Left kidney (tissue), 2 donors: ENCODE data around the gene LMO2. TPM values are rescaled to one million over a fixed set of nuclear protein-coding genes. Genes with fewer than 3 reads are reported as not detected.

Experiments
- DNase-seq: peaks from one replicate; pipeline ENCODE4 v3.0.0-alpha.2; 2013
- polyA plus RNA-seq: library from polyadenylated mRNA; unstranded; fragments of 120-200 nt; gene quantifications from one replicate; pipeline ENCODE4 v1.2.1, GENCODE V29; 2013; ENCODE audit not compliant: insufficient read length

Gene LMO2
- polyA plus RNA-seq, 1 donor: 28.6 TPM

DNA sequence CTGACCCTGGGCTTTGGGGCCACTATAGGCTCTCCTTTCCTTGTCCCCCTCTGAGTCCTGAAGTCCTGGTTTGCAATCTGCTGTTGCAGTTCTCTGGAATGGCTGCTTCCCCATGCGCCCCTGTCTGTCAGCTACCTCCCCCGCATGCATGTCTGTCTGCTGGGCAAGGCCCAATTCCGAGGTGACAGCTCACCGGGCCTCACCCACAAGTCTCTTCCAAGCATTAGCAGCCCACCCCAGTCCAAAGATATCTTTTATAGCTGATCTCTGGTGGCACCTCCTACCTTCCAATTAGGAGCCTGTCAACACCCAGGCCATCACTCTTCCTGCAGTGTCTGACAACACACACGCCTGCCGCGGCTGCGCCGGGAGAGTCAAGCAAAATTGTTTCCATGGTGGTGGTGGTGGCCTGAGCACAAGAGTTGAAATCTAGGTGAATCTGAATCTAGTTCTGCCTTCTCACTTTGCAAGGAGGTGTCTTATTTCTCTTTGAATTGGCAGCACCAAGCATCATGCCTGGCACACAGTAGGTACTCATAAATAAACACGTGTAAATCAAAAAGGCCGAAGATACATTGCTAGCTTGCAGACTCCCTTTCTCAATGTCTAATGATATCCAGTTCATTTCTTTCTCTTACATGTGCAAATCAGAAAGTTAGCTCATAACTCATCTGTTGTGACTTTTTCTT, 1.2 kb upstream of the LMO2 start:
- no peak for DNase-seq

DNA sequence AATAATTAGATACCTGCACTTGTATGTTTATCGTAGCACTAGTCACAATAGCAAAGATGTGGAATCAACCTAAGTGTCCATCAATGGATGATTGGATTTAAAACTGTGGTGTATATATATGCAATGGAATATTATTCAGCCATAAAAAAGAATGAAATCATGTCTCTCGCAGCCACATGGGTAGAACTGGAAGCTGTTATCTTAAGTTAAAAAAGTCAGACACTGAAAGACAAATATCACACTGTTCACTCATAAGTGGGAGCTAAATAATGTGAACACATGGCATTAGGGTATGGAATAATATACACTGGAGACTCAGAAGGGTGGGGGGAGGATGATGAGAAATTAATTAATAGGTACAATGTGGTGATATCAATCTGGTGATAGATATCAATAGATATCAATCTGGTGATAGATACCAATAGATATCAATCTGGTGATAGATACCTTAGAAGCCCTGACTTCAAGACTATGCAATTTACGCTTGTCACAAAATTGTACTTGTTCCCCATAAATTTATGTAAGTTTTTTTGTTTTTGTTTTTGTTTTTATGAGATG, 2.0 kb downstream of the LMO2 start:
- DNase-seq: no peak

DNA sequence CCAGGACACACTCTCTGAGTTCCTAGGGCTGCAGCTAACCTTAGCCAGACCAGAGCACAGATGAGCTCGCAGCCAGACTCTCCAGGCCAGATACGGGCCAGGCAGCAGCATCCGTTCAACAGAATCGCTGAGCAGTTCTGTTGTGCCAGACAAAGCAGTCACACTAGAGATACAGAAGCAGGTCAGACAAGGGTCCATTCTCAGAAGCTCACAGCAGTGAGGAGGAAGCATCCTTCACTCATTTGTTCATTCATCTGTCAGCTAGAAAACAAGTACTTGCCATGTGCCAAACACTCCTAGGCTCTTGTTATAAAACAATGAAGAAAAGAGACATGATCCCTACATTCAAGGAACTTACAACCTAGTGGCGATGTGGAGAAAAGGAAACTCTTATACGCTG, 2.6 kb downstream of the LMO2 start:
- no peak for DNase-seq

DNA sequence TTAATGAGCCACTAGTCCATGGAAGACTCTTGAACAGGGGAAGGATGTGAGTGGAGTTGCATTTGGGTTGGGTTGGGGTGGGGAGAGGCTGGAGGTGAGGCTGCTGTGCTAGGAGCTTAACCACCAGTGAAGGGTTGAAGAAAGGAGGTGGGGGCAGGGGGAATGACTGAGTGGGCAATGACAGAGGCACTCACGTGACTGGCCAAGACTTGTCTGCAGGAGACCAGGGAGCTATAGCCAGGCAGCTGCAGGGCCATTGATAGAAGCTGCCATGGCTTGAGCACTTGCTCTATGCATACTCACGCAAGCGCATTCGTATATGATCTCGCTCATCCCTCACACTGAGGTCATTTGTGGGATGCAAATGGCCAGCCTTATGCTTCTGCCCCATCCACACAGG, 4.0 kb downstream of the LMO2 start:
- no peak for DNase-seq

DNA sequence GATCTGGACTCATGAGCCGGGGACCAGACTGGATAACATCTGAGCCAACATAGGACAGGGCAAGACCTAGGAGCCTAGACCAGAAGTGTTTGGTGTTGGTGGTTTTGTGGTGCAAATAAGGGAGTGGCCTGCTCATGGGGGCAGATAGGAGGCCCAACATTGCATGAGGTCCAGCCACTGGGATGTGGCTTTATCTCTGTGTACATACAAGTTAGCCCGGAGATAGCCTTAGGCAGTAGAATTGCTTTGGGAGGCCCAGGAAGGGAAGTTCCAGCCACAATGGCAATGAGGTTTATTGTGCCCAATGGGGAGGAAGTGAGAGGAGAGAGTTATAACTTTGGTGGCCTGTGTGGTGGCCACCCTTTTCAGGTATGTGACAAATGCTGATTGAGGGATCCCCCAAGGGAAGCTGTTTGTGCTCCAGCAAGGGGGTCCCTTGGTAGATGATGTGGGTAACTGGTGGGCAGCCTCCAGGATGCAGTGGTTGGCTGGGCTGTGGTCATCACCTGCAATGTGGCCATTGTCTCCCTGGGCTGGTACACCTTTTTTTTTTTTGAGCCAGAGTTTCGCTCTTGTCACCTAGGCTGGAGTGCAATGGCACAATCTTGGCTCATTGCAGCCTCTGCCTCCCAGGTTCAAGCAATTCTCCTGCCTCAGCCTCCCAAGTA, 6.4 kb downstream of the LMO2 start:
- DNase-seq: no peak

DNA sequence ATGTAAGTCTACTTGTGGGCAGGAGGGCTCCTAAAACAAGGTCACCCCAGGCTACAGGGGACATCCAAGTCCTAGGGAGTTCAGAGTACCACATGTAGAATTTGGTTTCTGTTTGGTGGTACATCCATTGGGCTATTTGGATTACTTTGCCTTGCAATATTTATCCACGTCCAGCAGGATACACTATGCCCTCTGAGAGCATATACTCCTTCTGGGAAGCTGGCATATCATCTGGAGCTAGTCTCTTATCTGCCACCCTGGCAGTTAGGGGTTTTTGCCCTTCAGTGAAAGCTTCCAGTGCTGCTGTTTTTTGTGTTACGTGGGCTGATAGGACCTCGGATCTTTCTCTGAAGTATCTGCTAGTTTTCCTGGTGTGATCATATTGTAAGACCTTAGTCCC, 7.3 kb downstream of the LMO2 start:
- no peak for DNase-seq

DNA sequence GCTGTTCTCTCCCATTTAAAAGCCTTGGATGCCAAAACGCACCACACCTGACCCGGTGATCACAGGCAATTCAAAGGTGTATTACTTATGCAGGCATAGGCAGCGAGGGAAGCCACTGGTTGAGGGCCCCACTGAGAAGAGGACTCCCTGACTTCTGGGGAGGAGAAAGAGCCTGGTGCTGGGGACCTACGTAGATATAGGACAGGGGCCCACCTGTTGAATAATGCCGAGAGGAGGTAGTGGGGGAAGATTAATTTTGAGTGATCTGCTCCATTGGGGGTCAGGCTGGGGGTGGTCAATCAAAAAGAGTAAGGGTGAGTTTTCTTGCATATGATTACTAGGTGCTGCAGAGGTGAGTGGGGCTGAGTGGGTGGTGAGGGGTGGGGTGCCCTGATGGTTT, 7.8 kb downstream of the LMO2 start:
- DNase-seq: no peak

DNA sequence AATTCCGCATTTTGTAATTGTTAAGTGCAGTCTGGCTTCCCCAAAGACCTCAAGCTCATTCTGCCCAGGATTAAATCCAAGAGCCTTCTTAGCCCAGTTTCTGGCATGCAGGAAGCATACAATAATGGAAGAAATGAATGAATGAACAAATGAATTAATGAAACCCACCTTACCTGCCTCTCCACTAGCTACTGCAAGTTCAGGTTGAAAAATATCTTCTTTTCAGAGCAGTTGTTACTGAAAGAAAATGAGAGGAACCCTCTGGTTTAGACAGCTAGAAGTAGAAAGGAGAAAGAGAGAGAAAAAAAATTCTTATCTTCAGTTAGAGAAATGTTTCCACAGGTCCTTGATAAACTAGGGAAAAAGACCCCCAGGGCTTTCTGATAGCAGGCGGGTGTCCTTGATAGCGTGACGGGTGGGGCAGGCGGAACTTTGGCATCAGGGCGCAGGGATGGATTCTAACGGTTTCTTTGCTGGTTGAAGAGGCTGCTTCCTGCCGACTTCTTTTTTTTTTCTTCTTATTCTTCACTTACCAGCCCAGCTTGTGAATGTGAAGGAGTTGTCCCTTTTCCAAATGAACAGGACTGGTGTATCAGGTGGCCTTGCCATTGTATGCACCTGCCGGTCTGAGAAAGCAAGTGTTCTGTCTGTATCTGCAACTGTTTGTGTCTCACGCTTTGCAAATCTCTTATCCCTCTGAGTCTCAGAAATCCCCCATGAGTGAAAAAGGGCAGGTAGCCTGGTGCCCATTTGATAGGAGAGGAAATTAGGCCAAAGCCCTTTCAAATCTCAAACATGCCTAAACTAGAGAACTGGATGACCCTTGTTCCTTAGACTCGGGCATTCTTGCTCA, 10.0 kb downstream of the LMO2 start:
- DNase-seq: no peak

DNA sequence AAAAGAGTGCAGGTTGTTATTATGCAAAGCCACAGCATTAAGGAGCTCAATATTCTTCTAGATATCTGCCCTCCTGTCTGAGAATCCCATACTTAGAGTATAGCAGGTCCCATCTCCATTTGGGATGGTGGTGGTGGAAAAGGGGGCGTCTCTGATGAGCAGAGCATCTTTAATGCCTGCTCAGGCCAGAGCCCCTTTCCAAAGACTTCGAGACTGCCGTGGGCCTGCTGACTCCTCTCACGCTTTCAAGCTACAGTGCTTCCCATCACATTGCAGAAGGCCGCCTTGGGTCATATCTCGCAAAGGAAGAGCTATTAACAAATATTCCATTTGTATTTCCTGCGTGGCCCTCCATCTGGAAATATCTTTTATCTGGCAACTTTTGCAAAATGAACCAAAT, 10.9 kb downstream of the LMO2 start:
- no peak for DNase-seq

DNA sequence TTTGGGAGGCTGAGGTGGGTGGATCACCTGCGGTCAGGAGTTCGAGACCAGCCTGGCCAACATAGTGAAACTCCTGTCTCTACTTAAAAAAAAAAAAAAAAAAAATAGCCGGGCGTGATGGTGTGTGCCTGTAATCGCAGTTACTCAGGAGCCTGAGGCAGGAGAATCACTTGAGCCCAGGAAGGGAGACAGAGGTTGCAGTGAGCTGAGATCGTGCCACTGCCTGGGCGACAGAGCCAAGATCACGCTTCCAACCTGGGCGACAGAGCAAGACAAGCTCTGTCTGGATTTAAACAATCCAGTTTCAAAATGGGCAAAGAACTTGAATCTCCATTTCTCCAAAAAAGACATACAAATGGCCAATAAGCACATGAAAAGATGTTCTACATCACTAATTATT, 12.5 kb downstream of the LMO2 start:
- no peak for DNase-seq

DNA sequence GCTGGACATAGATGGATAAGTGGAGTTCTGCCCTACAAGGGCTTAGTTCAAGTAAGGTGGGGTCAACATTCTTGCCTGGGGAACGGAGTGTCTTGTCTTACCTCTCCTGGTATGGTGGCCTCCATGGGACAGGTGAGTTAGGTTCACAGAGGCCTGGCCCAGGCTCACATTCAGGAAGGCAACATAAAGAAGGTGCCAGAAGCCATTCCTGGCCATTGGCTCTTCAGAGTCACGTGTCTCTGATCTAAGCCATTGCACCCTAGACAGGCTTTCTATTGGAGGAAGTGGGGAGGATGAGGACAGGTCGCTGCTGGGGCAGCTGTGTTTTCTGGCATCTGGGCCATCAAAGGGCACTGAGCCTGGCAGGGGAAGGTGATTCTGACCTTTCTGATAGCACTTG, 14.8 kb downstream of the LMO2 start:
- DNase-seq: no peak

DNA sequence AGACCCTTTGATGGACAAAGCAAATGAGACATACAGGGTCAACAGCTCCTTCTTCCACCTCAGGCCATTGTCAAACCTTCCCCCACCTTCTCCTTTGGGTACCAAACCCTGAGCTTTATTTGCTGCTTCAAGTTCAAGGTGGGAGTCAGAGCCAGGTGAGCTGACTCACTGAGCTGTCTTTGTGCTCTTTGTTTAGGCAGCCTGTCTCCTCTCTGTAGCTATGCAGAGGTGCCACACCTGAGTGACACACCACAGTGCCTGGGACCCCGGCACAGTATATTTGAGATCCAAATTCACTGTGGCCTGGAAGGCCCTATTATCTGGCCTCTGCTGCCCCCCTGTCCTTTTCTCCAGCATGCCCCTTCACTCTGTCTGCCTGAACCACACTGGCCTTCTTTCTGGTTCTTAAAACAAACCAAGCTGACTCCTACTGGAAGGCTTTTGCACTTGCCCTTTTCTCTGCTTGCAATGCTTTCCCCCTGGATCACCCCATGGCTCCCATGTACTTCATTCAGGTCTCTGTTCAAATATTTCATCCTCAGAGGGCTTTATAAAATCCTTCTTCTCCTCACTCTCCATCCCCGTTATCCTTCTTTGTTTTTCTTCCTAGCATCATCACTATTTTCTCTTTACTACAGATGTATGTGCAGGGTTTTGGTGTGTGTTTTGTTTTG, 16.1 kb downstream of the LMO2 start:
- DNase-seq: no peak

DNA sequence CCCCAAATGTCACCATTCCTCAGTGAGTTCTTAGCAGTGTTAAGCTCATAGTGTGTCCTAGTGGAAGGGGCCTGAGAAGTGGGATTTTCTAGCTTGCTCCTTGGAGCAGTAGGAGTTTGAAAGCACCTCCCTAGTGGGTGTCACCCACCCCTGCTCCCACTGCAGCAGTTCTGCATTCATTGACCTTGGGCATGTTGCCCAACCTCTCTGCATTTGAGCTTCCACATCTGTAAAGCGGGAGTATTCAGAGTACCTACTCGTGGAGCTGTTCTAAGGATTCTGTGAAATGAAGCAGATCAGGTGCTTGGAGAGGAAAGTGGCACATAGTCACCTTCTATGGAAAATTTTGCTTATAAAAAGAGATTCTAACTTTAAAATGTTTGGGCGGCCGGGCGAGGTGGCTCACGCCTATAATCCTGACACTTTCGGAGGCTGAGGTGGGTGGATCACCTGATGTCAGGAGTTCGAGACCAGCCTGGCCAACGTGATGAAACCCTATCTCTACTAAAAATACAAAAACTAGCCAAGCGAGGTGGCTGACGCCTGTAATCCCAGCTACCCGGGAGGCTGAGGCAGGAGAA, 16.9 kb downstream of the LMO2 start:
- no peak for DNase-seq

DNA sequence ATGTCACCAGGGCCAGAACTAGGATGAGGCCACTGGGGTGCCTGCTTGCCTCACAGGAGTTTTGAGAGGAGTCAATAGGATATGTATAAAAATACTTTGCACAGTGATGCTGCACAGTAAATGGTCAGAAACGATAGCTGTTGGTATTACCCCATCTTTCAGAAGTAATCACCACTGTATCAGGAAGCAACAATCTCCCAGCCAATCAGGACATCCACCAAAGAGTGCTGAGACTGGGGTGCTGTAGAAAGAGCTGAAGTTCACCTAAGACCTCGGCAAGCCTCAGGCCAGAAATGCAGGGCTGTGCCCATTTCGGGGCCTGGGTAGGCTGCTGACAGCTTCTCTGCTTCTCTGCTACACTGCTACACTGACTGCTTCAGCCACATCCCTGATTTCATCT, 17.4 kb downstream of the LMO2 start:
- DNase-seq: no peak

DNA sequence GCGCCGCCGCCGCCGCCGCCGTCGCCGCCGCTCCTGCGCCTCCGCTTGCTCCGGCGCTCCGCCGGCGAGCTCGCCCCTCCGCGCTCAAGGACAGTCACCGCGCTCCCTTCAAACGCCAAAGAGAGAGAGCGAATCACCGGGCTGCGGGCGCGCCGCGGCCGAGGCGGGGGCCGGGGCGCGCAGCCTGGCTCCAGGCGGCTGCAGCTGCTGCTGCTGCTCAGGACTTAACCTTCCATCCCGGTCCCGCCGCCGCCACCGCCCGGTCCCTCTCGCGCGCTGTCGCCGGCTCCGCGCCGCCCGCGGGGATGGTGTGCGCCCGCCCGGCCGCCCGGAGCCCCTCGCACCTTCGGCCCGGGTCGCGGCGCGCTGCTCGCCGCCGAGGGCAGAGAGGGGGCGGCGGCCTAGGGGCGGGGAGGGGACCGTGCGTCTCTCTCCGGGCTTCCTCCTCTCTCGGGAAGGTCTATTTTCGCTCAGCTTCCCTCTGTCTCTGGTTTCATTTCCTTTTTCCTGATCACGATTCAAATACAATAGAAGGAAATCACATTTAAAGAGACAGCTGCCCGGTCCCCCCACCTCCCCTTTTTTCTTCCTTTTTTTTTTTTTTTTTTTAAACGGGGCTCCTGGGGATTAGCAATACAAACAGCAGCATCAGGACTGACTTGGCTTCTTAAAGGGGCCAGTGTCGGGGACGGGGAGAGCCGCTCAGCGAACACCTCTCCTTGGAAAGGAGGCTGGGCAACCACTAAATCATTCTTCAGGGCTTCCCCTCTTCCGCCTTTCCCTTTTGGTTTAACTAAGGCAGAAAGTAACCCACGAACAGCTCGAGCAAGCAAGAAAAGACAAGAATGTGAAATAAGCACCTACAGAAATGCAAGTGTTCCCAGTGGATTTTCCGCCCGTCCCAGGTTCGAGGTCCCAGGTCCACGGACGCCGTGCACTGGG, 22.1 kb downstream of the LMO2 start:
- no peak for DNase-seq

DNA sequence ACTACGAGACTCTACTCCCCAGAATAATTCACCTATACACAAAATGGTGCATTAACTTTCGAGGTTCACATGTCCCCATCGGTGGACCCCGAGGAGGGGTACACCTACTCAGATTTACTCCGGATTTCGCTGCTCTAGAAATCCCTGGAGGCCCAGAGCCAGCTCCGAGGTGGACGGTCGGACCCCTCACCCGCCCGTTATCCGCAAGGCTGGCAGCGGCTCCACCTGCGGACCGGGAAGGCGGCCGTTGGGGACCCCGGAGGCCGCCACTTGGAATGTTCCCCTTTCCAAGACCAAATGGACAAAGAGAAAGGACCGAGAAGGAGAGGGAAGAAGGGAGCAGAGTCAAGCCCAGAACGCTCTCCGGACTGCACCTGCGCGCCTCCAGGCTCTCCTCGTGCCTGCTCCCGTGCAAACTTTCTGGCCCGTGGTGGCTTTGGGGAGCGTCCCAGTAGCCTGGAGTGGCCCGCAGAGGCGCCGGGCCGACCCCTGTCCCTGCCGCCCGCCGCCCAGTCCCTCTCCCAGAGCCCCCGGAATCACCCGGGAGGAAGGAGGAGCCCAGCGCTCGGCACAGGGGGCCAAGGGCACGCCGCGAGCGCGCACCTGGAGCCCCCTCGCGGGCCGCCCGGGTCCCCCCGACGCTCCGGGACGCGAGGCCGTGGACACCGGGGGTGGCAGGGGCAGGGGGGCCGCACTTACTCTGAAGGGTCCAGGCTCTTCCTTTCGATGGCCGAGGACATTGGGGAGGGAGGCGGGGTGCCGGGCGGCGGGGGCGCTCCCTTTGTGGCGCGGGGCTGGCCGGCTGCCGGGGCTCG, 23.0 kb downstream of the LMO2 start:
- no peak for DNase-seq

DNA sequence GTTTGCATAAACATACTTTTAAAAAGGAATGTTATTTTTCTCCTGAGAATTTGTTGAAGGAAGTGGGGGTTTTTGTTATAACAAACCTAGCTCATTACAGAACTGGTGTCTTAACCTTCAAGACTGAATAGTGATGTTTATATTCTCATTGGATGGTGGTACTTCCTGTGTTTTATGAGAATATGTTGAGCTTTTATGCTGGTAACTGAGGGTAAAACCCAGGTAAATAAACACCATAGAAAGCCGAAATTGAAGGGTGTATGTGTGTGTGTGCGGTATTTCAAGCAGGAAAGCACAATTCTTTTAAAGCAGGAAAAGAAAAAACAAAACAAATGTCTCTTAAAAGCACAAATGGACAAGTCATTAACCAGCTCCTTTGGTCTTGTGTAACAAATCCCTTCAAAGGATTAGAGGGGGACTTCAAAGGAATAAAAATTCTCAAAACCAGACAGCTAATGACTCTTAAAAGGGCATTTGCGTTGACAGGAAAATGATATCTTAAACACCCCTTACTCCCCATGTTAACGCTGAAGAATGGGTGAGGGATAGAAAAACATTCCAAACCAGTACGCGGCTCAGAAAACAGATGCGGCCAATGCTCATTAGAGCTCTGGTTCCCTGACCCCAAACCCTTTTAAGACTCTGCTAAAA, 23.8 kb downstream of the LMO2 start:
- no peak for DNase-seq

DNA sequence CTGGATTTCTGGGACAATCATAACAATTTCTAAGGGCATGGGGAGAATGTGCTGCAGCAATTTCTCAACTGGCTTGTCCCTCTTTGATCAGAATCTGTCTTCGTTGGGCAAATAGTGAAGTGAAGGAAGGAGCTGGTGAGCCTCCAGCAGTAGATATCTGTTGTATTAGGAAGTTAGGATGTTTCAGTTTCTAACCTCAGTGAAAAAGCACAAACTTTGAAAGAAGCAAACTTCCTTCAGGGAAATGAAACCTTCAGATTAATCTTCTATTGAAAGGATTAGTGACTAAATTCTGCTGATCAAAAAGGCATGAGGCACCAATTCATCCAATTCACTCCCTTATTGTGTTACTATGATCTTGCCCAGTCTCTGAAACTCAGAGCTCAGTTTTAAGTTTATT, 24.3 kb downstream of the LMO2 start:
- no peak for DNase-seq

DNA sequence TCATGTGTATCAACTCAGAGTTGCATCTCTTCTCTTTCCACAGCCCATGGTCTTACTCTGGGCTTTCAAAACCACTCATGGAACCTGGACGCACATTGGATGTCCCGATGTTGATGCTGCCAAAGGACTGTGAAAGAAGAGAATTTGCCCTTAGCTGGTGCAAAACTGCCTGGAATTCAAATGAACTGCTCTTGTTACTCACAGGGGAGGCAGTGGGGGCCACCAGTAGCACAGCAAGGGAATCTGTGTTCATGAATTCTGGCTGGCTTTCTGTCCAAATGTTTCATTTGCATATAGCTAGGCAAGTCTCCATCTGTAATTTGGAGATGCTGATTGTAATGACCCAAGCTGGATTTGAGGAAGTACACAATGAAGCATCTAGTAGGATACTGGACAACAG, 24.9 kb downstream of the LMO2 start:
- no peak for DNase-seq
